Testis (tissue), 3 donors: Measurements from ENCODE around the gene KCTD1. TPM values are rescaled to one million over a fixed set of nuclear protein-coding genes. Genes with fewer than 3 reads are reported as not detected.

Experiments
- DNase-seq: peaks from one replicate; pipeline ENCODE4 v3.0.0-alpha.2; 2019
- H3K27ac ChIP-seq, 2 donors: fragments of 200-600 bp; sonication (generic); one replicate each; pipeline ENCODE4 v1.5.1; 2019
- H3K27me3 ChIP-seq: fragments of 200-600 bp; sonication (generic); one replicate; pipeline ENCODE4 v1.5.1; 2019
- H3K36me3 ChIP-seq: fragments of 200-600 bp; sonication (generic); one replicate; pipeline ENCODE4 v1.5.1; 2017; ENCODE audit warnings: low read depth; ENCODE audit errors: missing control alignments
- H3K4me1 ChIP-seq: fragments of 200-600 bp; sonication (generic); one replicate; pipeline ENCODE4 v1.5.1; 2019
- H3K4me3 ChIP-seq, 2 donors: fragments of 200-600 bp; sonication (generic); one replicate each; pipeline ENCODE4 v1.5.1; 2017 to 2019
- H3K9me3 ChIP-seq: fragments of 200-600 bp; sonication (generic); one replicate; pipeline ENCODE4 v1.5.1; 2017
- CTCF ChIP-seq, 3 experiments: fragments of 450-650 bp in 2 of 3; fragments of 200-600 bp in 1 of 3; sonication (generic) in 1 of 3; IDR thresholded peaks; one replicate each; pipeline ENCODE4 v1.5.1; 2016 to 2019; ENCODE audit warnings: antibody characterized with exemption in 3 of 3, mild to moderate bottlenecking in 2 of 3, moderate library complexity in 1 of 3
- POLR2A ChIP-seq: fragments of 450-650 bp; IDR thresholded peaks from one replicate; pipeline ENCODE4 v1.6.1; 2017; ENCODE audit warnings: antibody characterized with exemption, mild to moderate bottlenecking, moderate library complexity
- WGBS, 2 donors: methylation state at CpG; one replicate each; pipeline ENCODE4 v1.1.5; 2018; 5-methylcytosine and 5-hydroxymethylcytosine counted together
- intact Hi-C: fragments of 100-400 bp; cut with DNase I; formaldehyde crosslinking; loops from one replicate; pipeline ENCODE4 v1.15.1; 2023; ENCODE audit warnings: low total_unique reads
- polyA plus RNA-seq: library from polyadenylated mRNA; stranded (reverse); fragments of 350-450 nt; fragmentation: Illumina TruSeq; extraction: RNeasy Lipid Tissue Mini Kit (QIAGEN cat#74804); gene quantifications from one replicate; pipeline ENCODE4 v1.2.3, GENCODE V29; 2014; ENCODE audit warnings: low read depth, low replicate concordance; ENCODE audit not compliant: insufficient read depth
- total RNA-seq, 2 donors: library from RNA; depleted of rRNA; stranded (reverse); fragments of >200 nt; gene quantifications; one replicate each; pipeline ENCODE4 v1.2.3, GENCODE V29; 2016

KCTD1 gene
- total and polyA plus RNA-seq, 3 donors from 2014 or later = 13.1 to 19.9 (median 19.6) TPM

DNA sequence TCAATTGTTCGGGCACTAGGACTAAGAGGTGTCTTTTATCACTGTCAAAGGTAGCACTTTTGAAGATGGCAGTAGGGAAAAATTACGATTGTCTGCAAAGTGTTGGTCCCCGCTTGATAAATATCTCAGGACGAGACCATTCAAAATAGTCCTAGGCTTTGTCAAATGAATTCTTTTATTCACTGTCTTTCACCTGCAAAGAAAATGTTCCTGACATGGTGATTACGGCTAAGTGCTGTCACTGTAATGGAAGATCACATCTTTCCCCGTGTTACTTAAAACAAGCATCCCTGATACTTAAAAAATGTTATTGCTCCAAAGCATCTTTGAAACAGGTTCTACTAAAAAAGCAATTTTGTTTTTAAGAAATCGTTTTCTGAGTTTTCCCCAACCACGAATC lies 71.7 kb downstream of the KCTD1 start:
- DNase-seq = no peak
- H3K4me3 ChIP-seq = no peak overlapping the region
- H3K36me3 ChIP-seq = no peaks in the 10 kb centered on the region
- 91 to 94% methylated on average over 8 of the region's 8 CpGs for WGBS, 2 donors
- intact Hi-C loops = no loop called here
- no peaks in the 10 kb centered on the region for H3K4me1 ChIP-seq
- no peak overlapping the region for H3K27ac ChIP-seq
- TF ChIP-seq POLR2A (no peak), CTCF (IDR thresholded peaks at IDR 0.05) (no peak)
- H3K9me3 ChIP-seq = no peaks in the 10 kb centered on the region
- no peaks in the 10 kb centered on the region for H3K27me3 ChIP-seq

DNA sequence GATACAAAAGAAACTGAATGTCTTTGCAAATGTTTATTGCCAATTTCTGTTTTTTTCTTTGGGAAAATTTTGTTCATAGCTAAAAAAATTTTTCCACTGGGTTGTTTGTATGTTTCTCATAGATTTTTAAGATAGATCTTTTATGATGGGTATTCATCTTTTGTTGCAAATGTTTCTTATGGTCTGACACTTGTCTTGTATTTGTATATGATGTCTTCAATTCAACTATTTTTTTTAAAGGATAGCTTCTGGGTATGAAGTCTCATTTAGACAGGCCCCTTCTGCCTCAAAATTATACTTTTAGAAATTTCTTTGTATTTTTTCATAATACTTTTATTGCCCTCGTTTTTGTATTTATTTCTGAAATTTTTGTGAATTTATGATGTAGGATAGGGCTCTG lies 73.8 kb downstream of the KCTD1 start:
- DNase-seq = no peak

GRCh38 chr18:26473672-26474071 lies 74.7 kb downstream of the KCTD1 start:
- Histone ChIP-seq H3K4me3 (no peak overlapping the region), H3K9me3 (no peaks in the 10 kb centered on the region), H3K27ac (no peak overlapping the region), H3K27me3 (no peaks in the 10 kb centered on the region), H3K4me1 (no peaks in the 10 kb centered on the region), H3K36me3 (no peaks in the 10 kb centered on the region)
- intact Hi-C loops = no loop called here
- DNase-seq = no peak
- TF ChIP-seq POLR2A = no peak
- TF ChIP-seq CTCF (IDR thresholded peaks at IDR 0.05) = no peak
- 93 to 95% methylated on average over 4 of the region's 4 CpGs for WGBS, 2 donors

More for the DNA sequence above, 73.8 kb downstream of the KCTD1 start:
- H3K4me3 ChIP-seq = no peak overlapping the region
- H3K9me3 ChIP-seq = no peaks in the 10 kb centered on the region
- H3K36me3 ChIP-seq = no peaks in the 10 kb centered on the region
- 91 to 94% methylated on average over 1 of the region's 1 CpG for WGBS, 2 donors
- no peaks in the 10 kb centered on the region for H3K4me1 ChIP-seq
- TF ChIP-seq CTCF (IDR thresholded peaks at IDR 0.05) (no peak), POLR2A (no peak)
- H3K27me3 ChIP-seq = no peaks in the 10 kb centered on the region
- intact Hi-C loops = no loop called here
- no peak overlapping the region for H3K27ac ChIP-seq

GRCh38 chr18:26471826-26472225 lies 76.5 kb downstream of the KCTD1 start:
- TF ChIP-seq CTCF (IDR thresholded peaks at IDR 0.05) = no peak
- no peak for TF ChIP-seq POLR2A
- Histone ChIP-seq H3K4me3 (no peak overlapping the region), H3K4me1 (no peaks in the 10 kb centered on the region), H3K27ac (no peak overlapping the region), H3K27me3 (no peaks in the 10 kb centered on the region), H3K9me3 (no peaks in the 10 kb centered on the region), H3K36me3 (no peaks in the 10 kb centered on the region)
- intact Hi-C loops = no loop called here
- WGBS, 2 donors = 87 to 89% methylated on average over 9 of the region's 9 CpGs
- DNase-seq = no peak

GRCh38 chr18:26471027-26471426 lies 77.3 kb downstream of the KCTD1 start:
- H3K27ac ChIP-seq = no peak overlapping the region
- no peaks in the 10 kb centered on the region for H3K4me1 ChIP-seq
- no peak for TF ChIP-seq POLR2A
- no peak for TF ChIP-seq CTCF (IDR thresholded peaks at IDR 0.05)
- no peaks in the 10 kb centered on the region for H3K36me3 ChIP-seq
- H3K4me3 ChIP-seq = no peak overlapping the region
- intact Hi-C loops = no loop called here
- no peaks in the 10 kb centered on the region for H3K9me3 ChIP-seq
- no peaks in the 10 kb centered on the region for H3K27me3 ChIP-seq
- DNase-seq = no peak
- WGBS, 2 donors = 65 to 75% methylated on average over 9 of the region's 9 CpGs
